Measurements from ENCODE around the gene FRMD8.

- TF ChIP-seq SIN3A (conservative IDR thresholded peaks at IDR 0.05 in 1 of 2, IDR thresholded peaks at IDR 0.05 in 1 of 2; ENCODE audit: low read depth in 1 of 2, low read length in 2 of 2) (no peak), EP300 (IDR thresholded peaks at IDR 0.05; ENCODE audit: borderline replicate concordance in 1 of 2, low read depth in 2 of 2, low read length in 2 of 2) (no peak), EZH2 (IDR thresholded peaks at IDR 0.05; ENCODE audit: low read depth, low read length, severe bottlenecking) (no peak)
Observed at GRCh38 chr11:65435981-65436411, 49.6 kb downstream of the FRMD8 start.

Measured in H1 (cell line).